C4-2B (cell line): ENCODE results near the gene ZNF609.

ENCODE experiments used
- H3K27ac ChIP-seq: fragments of 450-650 bp; 2 replicates; pipeline ENCODE4 v1.5.1; 2017
- ZFX ChIP-seq: fragments of 450-650 bp; IDR thresholded peaks from 2 replicates; pipeline ENCODE4 v1.6.1; 2017
- TF ChIP-seq, protein P1 (sequence below): fragments of 450-650 bp; conservative IDR thresholded peaks from 2 replicates; pipeline ENCODE4 v1.5.1; 2017; ENCODE audit warnings: mild to moderate bottlenecking

ZNF609 gene

DNA sequence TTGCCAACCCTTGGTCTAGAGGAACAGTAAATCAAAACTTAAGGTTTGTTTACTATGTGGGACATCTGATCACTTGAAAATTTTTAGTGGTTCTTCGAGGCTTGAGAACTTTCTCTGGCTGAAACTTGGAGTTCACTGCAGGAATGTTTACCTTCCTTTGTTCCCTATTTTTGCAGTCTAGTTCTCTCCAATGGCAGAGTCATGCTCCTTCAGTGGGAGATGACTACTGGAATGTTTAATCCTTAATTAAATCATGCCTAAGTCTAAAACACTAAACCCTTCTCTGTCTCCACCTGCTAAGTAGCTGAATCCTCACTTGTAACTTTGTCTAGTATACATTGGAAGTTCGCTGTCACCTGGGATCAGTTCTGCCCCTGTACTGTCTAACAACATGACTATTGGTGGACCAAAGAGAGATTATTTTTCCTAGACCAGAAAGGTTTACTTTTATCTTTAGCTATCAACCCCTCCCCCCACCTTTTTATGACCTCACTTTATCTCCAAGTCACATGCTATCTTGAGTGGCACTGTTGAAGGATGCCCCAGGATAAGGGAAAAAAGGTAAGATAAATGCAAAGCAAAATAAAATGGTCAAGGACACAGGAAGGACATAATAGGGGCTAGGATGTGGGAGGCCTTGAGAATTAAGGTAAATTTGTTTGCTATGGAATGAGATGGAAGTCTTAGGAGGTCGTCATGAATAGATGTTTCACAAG is 1.2 kb upstream of the ZNF609 start:
- no peak overlapping the region for H3K27ac ChIP-seq

DNA sequence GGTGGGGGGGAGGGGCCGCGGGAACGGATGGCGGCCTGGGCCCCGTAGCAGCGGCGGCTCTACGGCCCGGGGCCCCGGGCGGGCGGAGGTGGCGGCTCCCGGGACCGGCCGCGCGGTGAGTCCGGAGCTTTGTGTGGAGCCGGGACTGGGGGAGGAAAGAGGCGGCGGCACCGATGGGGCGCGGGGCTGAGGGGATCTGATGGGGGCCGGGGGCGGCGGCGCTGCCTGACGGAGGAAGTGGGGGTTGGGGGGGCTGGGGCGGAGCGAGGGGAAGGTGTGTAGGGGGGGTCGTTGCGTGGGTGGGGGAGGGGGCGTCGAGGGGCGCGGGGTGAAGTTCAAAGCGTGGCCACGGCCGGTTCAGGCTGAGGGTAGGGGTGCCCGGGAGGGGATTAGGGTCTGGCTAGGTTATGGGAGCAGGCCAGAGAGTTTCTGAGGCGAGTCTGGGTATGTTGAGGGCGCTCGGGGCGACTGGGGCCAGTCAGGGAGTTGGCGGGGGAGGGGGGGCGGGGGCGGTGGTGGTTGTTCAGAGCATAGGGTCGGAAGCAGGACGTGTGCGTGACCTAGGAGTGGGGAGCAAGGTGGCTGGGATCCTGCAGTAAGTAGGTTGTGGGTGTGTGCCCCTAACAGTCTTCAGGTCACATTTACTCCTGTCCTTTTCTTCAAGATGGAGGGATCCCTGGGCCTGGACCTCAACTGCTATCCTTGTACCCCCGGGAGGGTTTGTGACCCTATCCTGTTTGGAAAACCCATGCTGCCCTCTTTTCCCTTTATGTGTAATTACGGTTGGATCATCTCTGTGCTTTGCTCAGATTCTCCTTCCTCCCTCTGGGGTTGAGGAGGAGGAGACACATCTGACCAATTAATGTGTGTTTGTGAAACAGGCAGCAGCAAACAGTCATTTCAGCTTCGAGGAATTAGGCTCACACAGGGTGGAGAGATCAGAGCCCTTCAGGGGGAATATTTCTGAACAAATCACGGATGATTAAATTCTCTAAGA is 644 bp downstream of the ZNF609 start:
- no peak; the same call in 1 of the 2 replicates for TF ChIP-seq ZFX
- TF ChIP-seq, protein P1, sequence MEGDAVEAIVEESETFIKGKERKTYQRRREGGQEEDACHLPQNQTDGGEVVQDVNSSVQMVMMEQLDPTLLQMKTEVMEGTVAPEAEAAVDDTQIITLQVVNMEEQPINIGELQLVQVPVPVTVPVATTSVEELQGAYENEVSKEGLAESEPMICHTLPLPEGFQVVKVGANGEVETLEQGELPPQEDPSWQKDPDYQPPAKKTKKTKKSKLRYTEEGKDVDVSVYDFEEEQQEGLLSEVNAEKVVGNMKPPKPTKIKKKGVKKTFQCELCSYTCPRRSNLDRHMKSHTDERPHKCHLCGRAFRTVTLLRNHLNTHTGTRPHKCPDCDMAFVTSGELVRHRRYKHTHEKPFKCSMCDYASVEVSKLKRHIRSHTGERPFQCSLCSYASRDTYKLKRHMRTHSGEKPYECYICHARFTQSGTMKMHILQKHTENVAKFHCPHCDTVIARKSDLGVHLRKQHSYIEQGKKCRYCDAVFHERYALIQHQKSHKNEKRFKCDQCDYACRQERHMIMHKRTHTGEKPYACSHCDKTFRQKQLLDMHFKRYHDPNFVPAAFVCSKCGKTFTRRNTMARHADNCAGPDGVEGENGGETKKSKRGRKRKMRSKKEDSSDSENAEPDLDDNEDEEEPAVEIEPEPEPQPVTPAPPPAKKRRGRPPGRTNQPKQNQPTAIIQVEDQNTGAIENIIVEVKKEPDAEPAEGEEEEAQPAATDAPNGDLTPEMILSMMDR: no peak
- peak overlapping the region; percentile 84 for H3K27ac ChIP-seq

More for the DNA sequence above, 1.2 kb upstream of the ZNF609 start:
- TF ChIP-seq ZFX: no peak
- TF ChIP-seq, protein P1: no peak

DNA sequence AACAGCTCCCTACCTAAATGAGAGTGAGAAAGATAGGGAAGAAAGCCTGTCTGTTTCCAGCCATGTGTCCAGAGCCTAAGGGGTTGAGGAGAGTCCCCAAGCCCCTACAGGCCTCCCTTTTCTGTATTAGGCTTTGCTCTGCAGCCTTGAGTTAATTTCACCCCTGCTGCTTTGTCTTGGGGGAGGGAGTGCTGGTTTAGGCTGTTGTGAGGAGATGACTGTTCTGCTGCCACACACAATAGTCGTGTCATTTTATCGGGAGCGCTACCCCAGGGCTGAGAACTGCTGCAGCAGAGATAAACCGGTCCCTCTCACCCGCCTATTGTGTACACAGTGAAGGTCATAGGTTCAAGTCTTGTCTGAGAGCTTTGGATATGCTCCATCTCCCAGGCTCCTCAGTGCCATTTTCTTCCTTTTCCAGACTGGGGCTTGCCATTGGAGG is 1.4 kb downstream of the ZNF609 start:
- H3K27ac ChIP-seq: peak overlapping the region; percentile 84
- TF ChIP-seq ZFX: no peak
- TF ChIP-seq, protein P1: no peak

DNA sequence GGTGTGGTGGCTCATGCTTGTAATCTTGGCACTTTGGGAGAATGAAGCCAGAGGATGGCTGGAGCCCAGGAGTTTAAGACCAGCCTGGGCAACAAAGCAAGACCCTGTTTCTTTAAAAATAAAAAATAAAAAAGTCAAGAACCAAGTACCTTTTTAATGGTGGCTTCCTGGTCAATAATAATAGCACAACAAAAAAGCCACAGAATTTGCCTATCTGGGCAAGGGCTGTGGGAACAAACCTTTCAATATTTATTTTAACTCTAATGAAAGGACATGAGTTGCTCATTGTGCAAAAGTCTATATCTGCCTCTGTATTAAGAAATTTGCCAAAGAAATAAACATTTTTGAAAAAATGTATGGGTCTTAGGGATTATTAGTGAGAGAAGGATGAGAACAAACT is 2.1 kb downstream of the ZNF609 start:
- TF ChIP-seq ZFX: no peak
- TF ChIP-seq, protein P1: no peak
- H3K27ac ChIP-seq: no peak overlapping the region; the same call in 1 of the 2 replicates

DNA sequence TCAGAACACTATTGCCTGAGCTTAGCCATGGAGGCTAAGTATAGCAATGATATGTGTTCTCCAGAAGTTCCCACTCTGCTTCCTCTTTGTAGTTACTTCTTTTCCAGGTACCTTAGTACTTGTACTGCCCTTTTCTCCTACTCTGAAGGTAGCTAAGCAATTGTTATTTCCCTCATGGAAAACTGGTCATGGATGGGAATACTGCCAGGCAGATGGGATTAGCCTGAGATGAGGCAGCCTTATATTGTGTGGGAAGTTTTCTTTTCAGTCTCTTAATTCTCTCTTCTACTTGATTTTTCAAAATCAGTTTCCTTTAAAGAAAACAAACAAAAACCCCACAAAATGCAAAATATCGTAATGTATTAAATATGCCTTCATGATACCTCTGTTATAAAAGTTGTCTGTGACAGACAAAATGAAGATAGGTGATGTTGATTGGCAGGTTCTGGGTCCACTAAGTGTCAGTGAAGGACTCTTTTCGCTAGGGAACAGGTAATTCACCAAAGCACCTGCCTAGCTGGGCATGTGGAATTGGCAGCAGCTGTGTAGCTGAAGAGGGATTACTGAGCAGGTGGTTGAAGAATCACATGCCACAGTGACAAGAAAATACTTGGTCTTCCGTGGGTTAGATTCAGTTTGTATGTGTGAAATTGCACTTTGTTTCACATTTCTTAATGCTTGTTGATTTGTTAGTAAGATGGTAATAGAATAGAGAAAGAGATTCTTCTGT is 4.1 kb downstream of the ZNF609 start:
- H3K27ac ChIP-seq: no peak overlapping the region
- no peak for TF ChIP-seq ZFX
- TF ChIP-seq, protein P1: no peak

DNA sequence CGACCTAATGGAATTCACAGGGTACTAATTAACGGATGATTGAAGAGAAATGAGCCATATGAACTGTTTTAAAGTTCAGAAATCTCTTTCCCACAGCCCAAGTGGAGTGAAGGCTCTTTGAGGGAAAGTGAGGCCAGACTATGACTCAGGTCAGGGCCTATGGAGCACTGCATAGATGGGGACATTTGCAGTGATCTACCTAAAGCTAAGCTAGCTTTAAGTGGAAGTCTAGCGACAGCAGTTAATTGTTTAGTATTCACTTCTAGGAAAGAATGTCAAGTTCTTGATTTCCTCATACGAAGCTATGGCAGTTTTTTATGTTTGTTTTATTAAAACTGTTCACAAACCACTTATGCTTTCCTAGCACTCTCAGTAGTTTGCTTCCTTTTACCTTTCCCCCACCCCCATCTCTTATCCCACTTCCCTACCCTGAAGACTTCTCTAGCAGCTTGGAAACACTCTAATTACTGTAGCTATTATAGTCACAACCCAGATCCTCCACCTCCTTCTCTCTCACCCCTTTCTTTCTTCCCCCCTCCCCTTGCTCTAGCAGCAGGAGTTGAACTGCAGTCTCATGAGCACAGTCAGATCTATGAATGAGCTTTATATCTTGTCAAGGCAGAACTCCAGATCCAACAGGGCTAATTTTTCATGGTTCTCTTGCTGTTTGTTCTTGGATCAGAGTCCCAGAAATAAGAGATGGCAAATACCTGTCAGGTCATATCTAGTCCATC is 6.2 kb downstream of the ZNF609 start:
- no peak for TF ChIP-seq ZFX
- TF ChIP-seq, protein P1: no peak
- H3K27ac ChIP-seq: no peak overlapping the region
